PC-3 (cell line): Measurements from ENCODE around the gene PACS1. TPM values are rescaled to one million over a fixed set of nuclear protein-coding genes. Genes with fewer than 3 reads are reported as not detected.

Experiments used
- ATAC-seq: fragments of 200-7000 bp; cut with Tn5 transposase; 2 replicates; pipeline ENCODE4 v1.9.1; 2020; ENCODE audit warnings: mild to moderate bottlenecking, moderate library complexity
- BruUV-seq: library from RNA; stranded (reverse); fragments of 400-500 nt; replicated peaks from 2 replicates; lab custom pipeline; 2021; lab: Mats Ljungman, UMichigan
- CTCF ChIA-PET: fragments of 300-600 bp; sonication (Branson Sonifier 250); formaldehyde crosslinking; loops from one replicate; lab custom pipeline; 2022; ENCODE audit warnings: antibody characterized with exemption; lab: Charles Lee
- POLR2A ChIA-PET: fragments of 300-600 bp; sonication (Branson Sonifier 250); formaldehyde crosslinking; loops from one replicate; lab custom pipeline; 2022; ENCODE audit warnings: antibody characterized with exemption; ENCODE audit not compliant: unreplicated experiment; lab: Charles Lee
- DNase-seq: peaks from one replicate; pipeline ENCODE4 v3.0.0-alpha.2; 2015
- H2AFZ ChIP-seq: fragments of 300-600 bp; sonication (generic); 2 replicates; pipeline ENCODE4 v1.6.0; 2016; ENCODE audit warnings: antibody characterized with exemption, low read length
- H3F3A ChIP-seq: fragments of 300-600 bp; sonication (generic); one replicate; pipeline ENCODE4 v1.6.0; 2017; ENCODE audit warnings: antibody characterized with exemption, low read length, control low read depth, mild to moderate bottlenecking; ENCODE audit not compliant: unreplicated experiment
- H3K27ac ChIP-seq: fragments of 300-600 bp; sonication (generic); 2 replicates; pipeline ENCODE4 v1.5.1; 2016; ENCODE audit warnings: mild to moderate bottlenecking, low read length
- H3K27me3 ChIP-seq: fragments of 300-600 bp; sonication (generic); 2 replicates; pipeline ENCODE4 v1.6.1; 2016; ENCODE audit warnings: low read length, mixed read lengths
- H3K36me3 ChIP-seq: fragments of 300-600 bp; sonication (generic); 2 replicates; pipeline ENCODE4 v1.6.1; 2016; ENCODE audit warnings: low read depth, mixed run types, low read length, mixed read lengths
- H3K4me1 ChIP-seq: fragments of 300-600 bp; sonication (generic); 2 replicates; pipeline ENCODE4 v1.5.1; 2016; ENCODE audit warnings: low read length; ENCODE audit not compliant: insufficient read depth
- H3K4me2 ChIP-seq: fragments of 300-600 bp; sonication (generic); 2 replicates; pipeline ENCODE4 v1.6.0; 2016; ENCODE audit warnings: low read length
- H3K4me3 ChIP-seq: fragments of 300-600 bp; sonication (generic); 2 replicates; pipeline ENCODE4 v1.5.1; 2016; ENCODE audit warnings: mild to moderate bottlenecking, low read length, mixed read lengths
- H3K79me2 ChIP-seq: fragments of 300-600 bp; sonication (generic); 2 replicates; pipeline ENCODE4 v1.6.1; 2017; ENCODE audit warnings: low read length, mixed read lengths
- H3K9ac ChIP-seq: fragments of 300-600 bp; sonication (generic); 2 replicates; pipeline ENCODE4 v1.6.0; 2016; ENCODE audit warnings: mild to moderate bottlenecking, low read length
- H3K9me2 ChIP-seq: fragments of 300-600 bp; sonication (generic); replicated peaks from 2 replicates; pipeline ENCODE4 v1.6.1; 2016; ENCODE audit warnings: mixed run types, low read length, mixed read lengths
- H3K9me3 ChIP-seq: fragments of 300-600 bp; sonication (generic); 2 replicates; pipeline ENCODE4 v1.6.1; 2016; ENCODE audit warnings: low read length, mixed read lengths
- H4K20me1 ChIP-seq: fragments of 300-600 bp; sonication (generic); 2 replicates; pipeline ENCODE4 v1.6.1; 2016; ENCODE audit warnings: low read length, mixed read lengths
- EZH2 ChIP-seq: fragments of 300-600 bp; sonication (generic); IDR thresholded peaks from one replicate; pipeline ENCODE4 v1.6.1; 2017; ENCODE audit warnings: antibody characterized with exemption, mild to moderate bottlenecking, low read length; ENCODE audit not compliant: unreplicated experiment
- EZH2phosphoT487 ChIP-seq: fragments of 300-600 bp; sonication (generic); IDR thresholded peaks from 2 replicates; pipeline ENCODE4 v1.6.1; 2018; ENCODE audit warnings: mild to moderate bottlenecking, antibody characterized with exemption, low read length, borderline replicate concordance
- intact Hi-C: fragments of 100-400 bp; cut with micrococcal nuclease; formaldehyde crosslinking; loops from 2 replicates; pipeline ENCODE4 v1.9.0; 2023
- total RNA-seq: library from RNA; depleted of rRNA; stranded (reverse); fragments of >200 nt; gene quantifications from 2 replicates; pipeline ENCODE4 v1.2.3, GENCODE V29; 2014
- TF ChIP-seq, protein P1 (sequence below): fragments of 300-600 bp; sonication (generic); conservative IDR thresholded peaks from 2 replicates; pipeline ENCODE4 v1.5.1; 2017; ENCODE audit warnings: antibody characterized with exemption, low read depth, mild to moderate bottlenecking, low read length

PACS1 gene
- total RNA-seq, 1 experiment from 2014 or later = 28.7 TPM

DNA sequence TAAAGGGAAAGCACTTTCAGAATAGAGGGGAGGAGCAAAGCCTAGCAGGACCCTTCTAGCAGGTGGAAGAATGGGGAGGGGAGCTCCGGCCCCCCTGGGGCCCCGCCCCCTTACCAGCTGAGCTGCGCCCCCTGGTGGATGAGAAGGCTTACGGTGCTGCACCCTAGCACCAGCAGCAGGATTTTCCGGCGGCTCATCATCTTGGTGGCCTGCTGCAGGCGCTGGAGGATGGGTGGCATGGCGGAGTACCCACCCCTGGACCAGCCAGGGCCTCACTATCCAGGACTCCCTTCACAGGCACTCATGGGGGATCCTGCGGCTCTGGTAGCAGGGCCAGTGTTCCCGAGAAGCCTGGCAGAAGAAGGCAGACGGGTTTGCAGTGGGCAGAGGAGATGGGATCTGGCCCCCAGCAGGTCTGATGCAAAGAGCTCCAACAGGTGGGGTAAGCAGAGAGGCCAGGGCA is 24.9 kb upstream of the PACS1 start:
- Histone ChIP-seq H3K79me2 (no peaks in the 10 kb centered on the region), H3K36me3 (no peaks in the 10 kb centered on the region), H3K9me3 (no peaks in the 10 kb centered on the region), H3K9ac (no peak overlapping the region), H4K20me1 (no peaks in the 10 kb centered on the region), H2AFZ (peak overlapping the region; percentile 10; the same call in 1 of the 2 replicates), H3K27ac (no peak overlapping the region), H3F3A (no peaks in the 10 kb centered on the region), H3K9me2 (no peaks in the 10 kb centered on the region), H3K4me3 (0 out of 2 replicates have a peak overlapping the region, but pooled peaks have one; percentile 15), H3K4me1 (no peaks in the 10 kb centered on the region), H3K4me2 (peak overlapping the region; percentile 41), H3K27me3 (no peaks in the 10 kb centered on the region)
- no TSS peak for BruUV-seq
- POLR2A ChIA-PET = interaction anchor here (0.6 to 0.7 kb wide), 2 partner anchors 145 to 155 kb away, joined by 3 to 4 read pairs; no protein-coding TSS in a partner anchor
- no peak for TF ChIP-seq EZH2phosphoT487
- TF ChIP-seq, protein P1, sequence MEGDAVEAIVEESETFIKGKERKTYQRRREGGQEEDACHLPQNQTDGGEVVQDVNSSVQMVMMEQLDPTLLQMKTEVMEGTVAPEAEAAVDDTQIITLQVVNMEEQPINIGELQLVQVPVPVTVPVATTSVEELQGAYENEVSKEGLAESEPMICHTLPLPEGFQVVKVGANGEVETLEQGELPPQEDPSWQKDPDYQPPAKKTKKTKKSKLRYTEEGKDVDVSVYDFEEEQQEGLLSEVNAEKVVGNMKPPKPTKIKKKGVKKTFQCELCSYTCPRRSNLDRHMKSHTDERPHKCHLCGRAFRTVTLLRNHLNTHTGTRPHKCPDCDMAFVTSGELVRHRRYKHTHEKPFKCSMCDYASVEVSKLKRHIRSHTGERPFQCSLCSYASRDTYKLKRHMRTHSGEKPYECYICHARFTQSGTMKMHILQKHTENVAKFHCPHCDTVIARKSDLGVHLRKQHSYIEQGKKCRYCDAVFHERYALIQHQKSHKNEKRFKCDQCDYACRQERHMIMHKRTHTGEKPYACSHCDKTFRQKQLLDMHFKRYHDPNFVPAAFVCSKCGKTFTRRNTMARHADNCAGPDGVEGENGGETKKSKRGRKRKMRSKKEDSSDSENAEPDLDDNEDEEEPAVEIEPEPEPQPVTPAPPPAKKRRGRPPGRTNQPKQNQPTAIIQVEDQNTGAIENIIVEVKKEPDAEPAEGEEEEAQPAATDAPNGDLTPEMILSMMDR = peak; percentile 99
- peak; percentile 90 for DNase-seq
- peak; percentile 98 for ATAC-seq
- CTCF ChIA-PET = interaction anchor here (0.5 to 1.5 kb wide), 10 partner anchors 10 to 222 kb away, joined by 3 to 8 read pairs (median 4); no protein-coding TSS in a partner anchor
- intact Hi-C loops = loop anchor here (1.0 to 2.0 kb wide), 2 partner anchors 42 to 56 kb away; partner anchors contain the start of genes BANF1 and EIF1AD

DNA sequence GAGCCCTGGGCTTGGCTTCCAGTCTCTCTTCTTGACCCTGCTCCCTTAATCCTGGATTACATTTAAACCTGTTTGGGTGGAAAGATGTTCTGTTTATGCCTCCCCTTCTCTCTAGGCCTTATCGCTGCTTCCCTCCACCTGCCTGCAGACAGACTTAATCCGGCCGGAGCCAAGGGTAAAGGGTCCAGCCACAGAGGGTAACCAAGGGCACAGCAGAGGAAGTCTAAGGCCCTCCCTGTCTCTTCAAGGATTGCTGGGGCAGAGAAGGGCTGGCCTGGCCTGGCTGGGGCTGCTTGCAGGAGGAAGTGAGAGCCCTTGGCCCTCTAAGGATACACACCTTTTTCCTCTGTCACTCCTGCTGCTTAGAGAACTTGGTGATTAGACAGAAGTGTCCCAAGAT is 23.2 kb upstream of the PACS1 start:
- intact Hi-C loops = no loop called here
- ChIA-PET POLR2A (no interaction called here), CTCF (no interaction called here)
- BruUV-seq = no TSS peak
- ATAC-seq = no peak
- Histone ChIP-seq H3F3A (no peaks in the 10 kb centered on the region), H3K4me3 (no peak overlapping the region), H3K9me2 (no peaks in the 10 kb centered on the region), H3K4me2 (no peak overlapping the region), H3K27me3 (no peaks in the 10 kb centered on the region), H3K27ac (no peak overlapping the region), H3K9me3 (no peaks in the 10 kb centered on the region), H4K20me1 (no peaks in the 10 kb centered on the region), H3K79me2 (no peaks in the 10 kb centered on the region), H3K36me3 (no peaks in the 10 kb centered on the region), H3K4me1 (peaks cover 10% of the 10 kb centered on the region), H3K9ac (no peak overlapping the region), H2AFZ (no peak overlapping the region)
- TF ChIP-seq, protein P1 = no peak
- DNase-seq = no peak

DNA sequence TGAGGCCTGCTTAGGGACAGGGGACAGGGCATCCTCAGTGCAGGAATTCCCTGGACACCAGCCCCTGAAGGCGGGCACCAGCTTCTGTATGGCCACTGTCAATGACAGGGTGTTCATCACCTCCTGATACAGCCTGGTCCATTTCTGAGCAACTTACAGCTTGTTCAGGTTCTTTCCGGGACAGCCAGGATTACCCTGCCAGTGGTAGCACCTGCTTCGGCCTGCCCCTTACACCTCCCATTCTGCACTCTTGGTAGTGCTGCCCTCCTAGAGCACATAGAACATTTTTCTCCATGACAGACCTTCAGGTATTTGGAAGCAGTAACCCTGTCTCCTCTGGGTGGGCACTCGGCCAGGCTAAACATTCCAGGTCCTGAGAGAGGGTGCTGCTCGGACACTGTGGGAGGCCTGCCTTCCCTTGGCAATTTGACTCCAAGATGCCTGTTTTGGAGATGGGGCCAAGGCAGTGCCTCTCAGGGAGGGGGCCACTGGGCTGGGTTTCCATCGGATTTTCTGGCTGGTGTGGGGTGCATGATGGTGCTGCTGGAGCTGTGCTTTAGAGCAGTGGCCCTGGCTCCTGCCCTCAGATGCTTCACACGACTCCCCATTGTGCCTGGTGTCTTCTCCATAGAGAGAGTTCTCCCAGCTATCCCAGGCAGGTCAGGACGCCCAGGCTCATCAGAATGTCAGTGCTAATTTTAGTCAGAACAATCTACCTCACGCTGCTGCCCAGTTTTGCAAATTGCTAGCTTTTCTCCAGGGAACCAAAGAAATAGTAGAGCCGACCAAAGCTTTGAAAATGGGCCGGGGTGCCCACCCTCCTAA is 22.3 kb upstream of the PACS1 start:
- Histone ChIP-seq H4K20me1 (no peaks in the 10 kb centered on the region), H2AFZ (no peak overlapping the region), H3K79me2 (peaks cover 6% of the 10 kb centered on the region), H3K27ac (no peak overlapping the region), H3K27me3 (no peaks in the 10 kb centered on the region), H3K4me3 (no peak overlapping the region), H3K4me2 (no peak overlapping the region), H3K9ac (no peak overlapping the region), H3K9me3 (no peaks in the 10 kb centered on the region), H3F3A (no peaks in the 10 kb centered on the region), H3K4me1 (peaks cover 10% of the 10 kb centered on the region), H3K36me3 (no peaks in the 10 kb centered on the region), H3K9me2 (no peaks in the 10 kb centered on the region)
- CTCF ChIA-PET = no interaction called here
- ATAC-seq (no peak), DNase-seq (no peak)
- intact Hi-C loops = no loop called here
- no TSS peak for BruUV-seq
- POLR2A ChIA-PET = no interaction called here
- TF ChIP-seq EZH2phosphoT487 (no peak), EZH2 (no peak)
- TF ChIP-seq, protein P1 = no peak
